ENCODE results near the gene EPAS1. TPM values are rescaled to one million over a fixed set of nuclear protein-coding genes. Genes with fewer than 3 reads are reported as not detected.

The EPAS1 gene
- total RNA-seq, 4 donors from 2014 or later: 35.0 to 465 (median 202) TPM

DNA sequence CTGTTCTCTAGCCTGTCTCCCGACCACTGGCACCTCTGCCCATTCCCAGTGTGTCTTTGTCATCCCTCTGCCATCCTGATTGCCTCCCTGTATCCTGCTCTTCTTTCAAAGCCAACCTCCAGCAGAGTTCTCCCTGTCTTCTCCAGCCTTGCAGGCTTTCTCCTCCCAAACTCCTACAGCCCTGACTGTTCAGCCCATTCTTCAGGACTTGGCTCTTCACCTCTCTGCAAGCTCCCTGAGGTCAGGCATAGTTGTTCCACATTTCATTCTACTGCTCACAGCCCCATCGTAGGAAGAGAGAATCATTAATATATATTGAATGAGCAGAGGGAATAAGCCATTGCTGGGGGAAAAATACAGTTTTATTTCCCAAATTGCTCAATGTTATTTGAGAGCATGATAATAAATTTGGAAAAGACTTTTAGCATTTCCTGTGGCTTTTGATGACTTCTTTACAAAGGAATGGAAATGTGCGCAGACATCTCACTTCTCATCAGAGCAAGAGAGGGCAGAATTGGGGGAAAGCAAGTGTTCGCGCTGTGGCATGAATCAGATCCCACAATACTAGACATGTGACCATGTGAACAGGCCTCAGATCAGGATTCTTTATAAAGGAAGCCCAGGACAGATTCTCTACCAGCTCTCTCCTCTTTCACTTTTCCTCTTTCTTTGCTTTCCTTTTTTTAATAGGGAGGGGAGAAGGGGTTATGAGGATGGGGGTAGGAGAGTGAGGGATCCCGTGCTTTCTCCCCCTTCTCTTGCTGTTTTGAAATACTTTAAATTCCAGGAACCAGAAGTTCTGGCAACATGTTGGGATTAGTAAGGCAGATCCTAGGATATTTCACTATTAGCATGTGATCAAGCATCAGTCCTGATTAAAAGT is 37.4 kb downstream of the EPAS1 start:
- peak overlapping the region; percentile 5 to 22 for H3K4me3 ChIP-seq
- DNase-seq: peak; percentile 33 to 61
- peak overlapping the region; percentile 82 to 88 for H3K27ac ChIP-seq
- intact Hi-C loops (cut with DNase I; ENCODE audit: low total_unique reads): no loop called here
- no peaks in the 10 kb centered on the region for H3K9me3 ChIP-seq
- no peaks in the 10 kb centered on the region for H3K36me3 ChIP-seq
- H3K4me1 ChIP-seq: peaks cover 26 to 27% of the 10 kb centered on the region in 2 donors
- no peak for TF ChIP-seq POLR2A (IDR thresholded peaks at IDR 0.05)
- TF ChIP-seq, protein P1, sequence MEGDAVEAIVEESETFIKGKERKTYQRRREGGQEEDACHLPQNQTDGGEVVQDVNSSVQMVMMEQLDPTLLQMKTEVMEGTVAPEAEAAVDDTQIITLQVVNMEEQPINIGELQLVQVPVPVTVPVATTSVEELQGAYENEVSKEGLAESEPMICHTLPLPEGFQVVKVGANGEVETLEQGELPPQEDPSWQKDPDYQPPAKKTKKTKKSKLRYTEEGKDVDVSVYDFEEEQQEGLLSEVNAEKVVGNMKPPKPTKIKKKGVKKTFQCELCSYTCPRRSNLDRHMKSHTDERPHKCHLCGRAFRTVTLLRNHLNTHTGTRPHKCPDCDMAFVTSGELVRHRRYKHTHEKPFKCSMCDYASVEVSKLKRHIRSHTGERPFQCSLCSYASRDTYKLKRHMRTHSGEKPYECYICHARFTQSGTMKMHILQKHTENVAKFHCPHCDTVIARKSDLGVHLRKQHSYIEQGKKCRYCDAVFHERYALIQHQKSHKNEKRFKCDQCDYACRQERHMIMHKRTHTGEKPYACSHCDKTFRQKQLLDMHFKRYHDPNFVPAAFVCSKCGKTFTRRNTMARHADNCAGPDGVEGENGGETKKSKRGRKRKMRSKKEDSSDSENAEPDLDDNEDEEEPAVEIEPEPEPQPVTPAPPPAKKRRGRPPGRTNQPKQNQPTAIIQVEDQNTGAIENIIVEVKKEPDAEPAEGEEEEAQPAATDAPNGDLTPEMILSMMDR (IDR thresholded peaks at IDR 0.05): no peak
- H3K27me3 ChIP-seq: no peaks in the 10 kb centered on the region

DNA sequence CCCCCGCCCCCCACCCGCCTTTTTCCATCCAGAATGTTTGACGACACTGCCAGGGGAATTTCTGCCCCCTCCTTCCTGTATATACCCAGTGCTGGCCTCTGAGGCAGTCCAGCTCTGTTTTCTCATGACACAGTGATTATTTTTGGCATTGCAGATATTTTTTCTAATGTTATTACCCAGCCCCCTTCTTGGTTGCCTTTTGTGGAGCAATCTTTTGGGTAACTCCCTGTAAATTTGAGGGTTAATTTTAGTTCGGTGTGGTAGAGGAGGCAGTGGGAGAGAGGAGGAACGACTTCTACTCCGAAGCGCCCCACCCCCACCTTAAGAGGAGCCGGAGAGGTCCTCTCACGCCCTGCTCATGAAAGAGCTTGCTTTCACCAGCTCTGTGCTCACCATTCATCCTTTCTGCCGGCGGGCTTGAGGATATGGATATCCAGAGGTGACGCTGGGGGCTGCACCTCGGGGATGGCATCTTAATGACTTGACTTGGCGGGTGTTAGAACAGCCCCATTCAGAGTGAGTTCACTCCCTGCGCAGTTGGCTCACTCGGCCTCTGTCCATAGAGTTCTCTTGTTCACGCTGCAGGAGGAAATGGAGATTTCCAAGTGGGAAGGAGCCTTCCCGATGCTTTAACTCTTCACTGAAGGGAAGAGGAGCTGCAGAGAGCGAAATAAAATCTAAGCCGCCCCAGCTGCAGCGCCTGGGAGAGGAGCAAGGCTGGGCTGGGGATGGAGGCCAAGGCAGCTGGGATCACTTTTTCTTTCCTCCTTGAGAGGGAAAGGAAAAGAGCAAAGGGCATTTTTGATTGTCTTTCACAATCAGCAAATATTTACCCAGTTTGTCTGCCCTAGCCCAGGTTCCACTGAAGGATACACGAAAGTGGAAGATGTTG is 38.4 kb downstream of the EPAS1 start:
- H3K27ac ChIP-seq: peak overlapping the region; percentile 82 to 88
- TF ChIP-seq, protein P1 (IDR thresholded peaks at IDR 0.05): no peak
- no peak for TF ChIP-seq POLR2A (IDR thresholded peaks at IDR 0.05)
- no peaks in the 10 kb centered on the region for H3K27me3 ChIP-seq
- H3K9me3 ChIP-seq: no peaks in the 10 kb centered on the region
- H3K4me1 ChIP-seq: peaks cover 18 to 27% of the 10 kb centered on the region in 2 donors
- intact Hi-C loops (cut with DNase I; ENCODE audit: low total_unique reads): no loop called here
- H3K4me3 ChIP-seq: peak overlapping the region; percentile 5 to 22
- DNase-seq: peak; percentile 52 to 70
- H3K36me3 ChIP-seq: no peaks in the 10 kb centered on the region

DNA sequence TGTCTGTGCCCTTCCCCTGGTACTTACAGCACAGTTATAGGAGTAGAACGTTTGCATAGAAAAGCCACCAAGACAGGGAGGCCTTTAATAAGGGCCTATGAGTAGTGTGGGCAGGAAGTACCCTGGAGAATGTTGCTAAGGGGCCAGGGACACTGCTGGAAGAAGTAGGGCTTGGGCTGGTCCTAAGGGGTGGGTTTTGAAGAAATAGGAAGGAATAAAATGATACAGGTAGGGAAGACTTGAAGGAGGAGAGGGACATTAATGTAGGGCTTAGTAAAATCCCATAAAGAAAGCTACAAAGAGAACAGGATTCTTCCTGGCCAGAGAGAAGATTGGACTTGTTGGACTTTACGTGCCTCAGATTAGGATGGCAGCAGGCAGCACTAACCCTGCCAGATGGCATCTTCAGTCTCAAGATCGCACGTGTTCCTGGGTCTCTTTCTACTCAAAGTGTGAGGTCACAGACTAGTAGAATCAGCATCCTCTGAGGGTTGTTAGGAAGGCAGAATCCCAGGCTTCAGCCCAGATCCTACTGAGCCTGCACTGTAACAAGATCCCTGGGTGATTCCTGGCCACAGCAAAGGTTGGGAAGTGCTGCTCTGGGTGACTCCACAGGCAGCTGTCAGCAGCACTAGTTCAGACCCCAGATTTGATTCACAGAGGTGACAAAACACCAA is 39.2 kb downstream of the EPAS1 start:
- intact Hi-C loops (cut with DNase I; ENCODE audit: low total_unique reads): no loop called here
- no peak for DNase-seq
- H3K9me3 ChIP-seq: no peaks in the 10 kb centered on the region
- peak overlapping the region; percentile 82 to 88 for H3K27ac ChIP-seq
- H3K27me3 ChIP-seq: no peaks in the 10 kb centered on the region
- TF ChIP-seq, protein P1 (IDR thresholded peaks at IDR 0.05): no peak
- no peak for TF ChIP-seq POLR2A (IDR thresholded peaks at IDR 0.05)
- no peak overlapping the region for H3K4me3 ChIP-seq
- H3K4me1 ChIP-seq: peaks cover 18 to 21% of the 10 kb centered on the region in 2 donors
- no peaks in the 10 kb centered on the region for H3K36me3 ChIP-seq

DNA sequence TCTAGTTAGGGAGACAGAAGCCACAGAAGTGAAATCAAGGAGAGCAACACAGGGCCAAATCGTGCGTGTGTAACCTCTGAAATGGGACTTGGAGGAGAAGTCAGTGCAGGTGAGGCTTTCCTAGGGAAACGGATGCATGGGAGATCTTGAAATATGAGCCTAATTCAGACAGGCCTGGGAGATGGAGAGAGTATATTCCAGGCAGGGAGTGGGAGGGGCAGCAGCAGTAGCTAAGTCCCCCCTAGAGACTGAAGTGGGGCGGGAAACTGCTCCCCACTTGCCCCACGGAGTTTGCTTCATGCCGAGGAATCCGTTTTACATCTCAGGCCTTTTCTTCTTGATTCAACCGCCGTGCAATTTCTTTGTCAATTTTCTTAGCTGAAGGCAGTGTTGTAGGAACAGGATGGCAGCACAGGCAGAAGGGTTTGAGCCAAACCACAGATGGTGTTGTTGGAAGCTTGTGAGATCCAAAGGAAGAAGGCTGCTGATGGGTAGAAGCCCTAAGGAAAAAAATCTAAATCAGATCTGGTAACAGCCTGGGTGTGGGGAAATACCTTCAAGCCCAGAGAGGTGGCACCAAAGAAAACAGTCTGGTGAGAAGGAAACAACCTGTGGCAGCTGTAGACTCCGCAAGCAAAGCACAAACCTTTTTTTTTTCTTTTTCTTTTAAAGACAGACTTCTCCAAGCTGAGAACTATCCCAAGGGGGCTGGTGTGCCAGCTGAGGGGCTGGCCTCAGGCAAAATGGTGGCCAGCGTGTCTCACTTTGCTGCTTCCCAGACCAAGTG is 40.2 kb downstream of the EPAS1 start:
- no peaks in the 10 kb centered on the region for H3K36me3 ChIP-seq
- H3K4me3 ChIP-seq: no peak overlapping the region
- TF ChIP-seq POLR2A (IDR thresholded peaks at IDR 0.05): no peak
- TF ChIP-seq, protein P1 (IDR thresholded peaks at IDR 0.05): no peak
- no peaks in the 10 kb centered on the region for H3K27me3 ChIP-seq
- intact Hi-C loops (cut with DNase I; ENCODE audit: low total_unique reads): no loop called here
- DNase-seq: no peak
- peaks cover 14 to 16% of the 10 kb centered on the region in 2 donors for H3K4me1 ChIP-seq
- peak overlapping the region; percentile 82 to 88 for H3K27ac ChIP-seq
- H3K9me3 ChIP-seq: no peaks in the 10 kb centered on the region

All from uterus (tissue), 4 donors.